Thyroid gland (tissue), 4 donors: Measurements from ENCODE around the gene EZR. TPM values are rescaled to one million over a fixed set of nuclear protein-coding genes. Genes with fewer than 3 reads are reported as not detected.

Experiments used
- DNase-seq, 2 donors: peaks; one replicate each; pipeline ENCODE4 v3.0.0-alpha.2; 2019
- H3K27ac ChIP-seq, 3 donors: fragments of 200-600 bp; sonication (generic); 1 replicate in 2 of 3; 2 replicates in 1 of 3; pipeline ENCODE4 v1.5.1; 2016 to 2019; ENCODE audit warnings: mild to moderate bottlenecking in 1 of 3, moderate library complexity in 1 of 3
- H3K27me3 ChIP-seq: fragments of 200-600 bp; sonication (generic); one replicate; pipeline ENCODE4 v1.5.1; 2019
- H3K36me3 ChIP-seq, 2 donors: fragments of 200-600 bp; sonication (generic); one replicate each; pipeline ENCODE4 v1.5.1; 2016 to 2019
- H3K4me1 ChIP-seq, 2 donors: fragments of 200-600 bp; sonication (generic); one replicate each; pipeline ENCODE4 v1.5.1; 2017 to 2019
- H3K4me3 ChIP-seq, 3 donors: fragments of 200-600 bp; sonication (generic); replicated peaks in 1 of 3; 1 replicate in 2 of 3; 2 replicates in 1 of 3; pipeline ENCODE4 v1.5.1; 2016; ENCODE audit warnings: mild to moderate bottlenecking in 1 of 3
- H3K9me3 ChIP-seq: fragments of 200-600 bp; sonication (generic); one replicate; pipeline ENCODE4 v1.5.1; 2017
- CTCF ChIP-seq, 6 experiments: fragments of 200-600 bp in 3 of 6; fragments of 450-650 bp in 3 of 6; sonication (generic) in 3 of 6; IDR thresholded peaks; one replicate each; pipeline ENCODE4 v1.5.1; 2016 to 2019; ENCODE audit warnings: antibody characterized with exemption in 6 of 6, mild to moderate bottlenecking in 2 of 6, inconsistent platforms in 1 of 6, moderate library complexity in 1 of 6
- POLR2A ChIP-seq, 2 donors: fragments of 450-650 bp; IDR thresholded peaks; one replicate each; pipeline ENCODE4 v1.6.1; 2017; ENCODE audit warnings: antibody characterized with exemption in 2 of 2, mild to moderate bottlenecking in 2 of 2, moderate library complexity in 1 of 2
- WGBS, 2 donors: methylation state at CpG; one replicate each; pipeline ENCODE4 v1.1.5; 2017; 5-methylcytosine and 5-hydroxymethylcytosine counted together
- intact Hi-C: fragments of 100-400 bp; cut with DNase I; formaldehyde crosslinking; loops from one replicate; pipeline ENCODE4 v1.15.1; 2023
- total RNA-seq, 4 donors: library from RNA; depleted of rRNA; stranded (reverse); fragments of >200 nt; gene quantifications; one replicate each; pipeline ENCODE4 v1.2.3, GENCODE V29; 2016

The EZR gene
- total RNA-seq, 4 donors from 2014 or later: 221 to 412 (median 339) TPM

GRCh38 chr6:158751921-158752320 is 67.2 kb downstream of the EZR start:
- intact Hi-C loops: no loop called here
- 87 to 93% methylated on average over 9 of the region's 9 CpGs for WGBS, 2 donors

GRCh38 chr6:158751224-158751623 is 67.9 kb downstream of the EZR start:
- DNase-seq: no peak
- WGBS, 2 donors: 87 to 95% methylated on average over 9 of the region's 9 CpGs
- intact Hi-C loops: no loop called here
- Histone ChIP-seq H3K4me3 (no peak overlapping the region), H3K4me1 (no peaks in the 10 kb centered on the region), H3K9me3 (no peaks in the 10 kb centered on the region), H3K27me3 (no peaks in the 10 kb centered on the region), H3K27ac (no peak overlapping the region), H3K36me3 (peaks cover 0 to 6% of the 10 kb centered on the region in 2 donors)
- TF ChIP-seq POLR2A (IDR thresholded peaks at IDR 0.05): no peak
- no peak for TF ChIP-seq CTCF (IDR thresholded peaks at IDR 0.05)

More at GRCh38 chr6:158751921-158752320, 67.2 kb downstream of the EZR start:
- DNase-seq: no peak
- Histone ChIP-seq H3K4me1 (no peaks in the 10 kb centered on the region), H3K27me3 (no peaks in the 10 kb centered on the region), H3K4me3 (no peak overlapping the region), H3K27ac (no peak overlapping the region), H3K9me3 (no peaks in the 10 kb centered on the region), H3K36me3 (peaks cover 0 to 6% of the 10 kb centered on the region in 2 donors)
- TF ChIP-seq CTCF (IDR thresholded peaks at IDR 0.05) (no peak), POLR2A (IDR thresholded peaks at IDR 0.05) (no peak)

GRCh38 chr6:158744986-158745430 is 74.2 kb downstream of the EZR start:
- DNase-seq: no peak
- Histone ChIP-seq H3K9me3 (no peaks in the 10 kb centered on the region), H3K4me1 (no peaks in the 10 kb centered on the region), H3K27me3 (no peaks in the 10 kb centered on the region), H3K36me3 (no peaks in the 10 kb centered on the region), H3K27ac (no peak overlapping the region), H3K4me3 (no peak overlapping the region)
- TF ChIP-seq POLR2A (IDR thresholded peaks at IDR 0.05): no peak
- TF ChIP-seq CTCF (IDR thresholded peaks at IDR 0.05): no peak
- intact Hi-C loops: no loop called here
- WGBS, 2 donors: 83 to 91% methylated on average over 5 of the region's 5 CpGs

GRCh38 chr6:158743033-158743651 is 76.0 kb downstream of the EZR start:
- intact Hi-C loops: no loop called here
- Histone ChIP-seq H3K27me3 (no peaks in the 10 kb centered on the region), H3K4me3 (no peak overlapping the region), H3K27ac (no peak overlapping the region), H3K4me1 (no peaks in the 10 kb centered on the region), H3K36me3 (no peaks in the 10 kb centered on the region), H3K9me3 (no peaks in the 10 kb centered on the region)
- WGBS, 2 donors: 85 to 87% methylated on average over 6 of the region's 6 CpGs
- TF ChIP-seq POLR2A (IDR thresholded peaks at IDR 0.05) (no peak), CTCF (IDR thresholded peaks at IDR 0.05) (no peak)
- DNase-seq: no peak

- TF ChIP-seq POLR2A (IDR thresholded peaks at IDR 0.05): no peak
- no peak for TF ChIP-seq CTCF (IDR thresholded peaks at IDR 0.05)
- no peaks in the 10 kb centered on the region for H3K4me1 ChIP-seq
- H3K9me3 ChIP-seq: no peaks in the 10 kb centered on the region
- H3K27ac ChIP-seq: no peak overlapping the region
- DNase-seq: no peak
- H3K4me3 ChIP-seq: no peak overlapping the region
- H3K27me3 ChIP-seq: no peaks in the 10 kb centered on the region
- H3K36me3 ChIP-seq: no peaks in the 10 kb centered on the region
- 97 to 100% methylated on average over 1 of the region's 1 CpG for WGBS, 2 donors
- intact Hi-C loops: no loop called here
Measured at GRCh38 chr6:158739673-158740072, 79.5 kb downstream of the EZR start.
